ENCODE data around the gene KCNQ1. TPM values are rescaled to one million over a fixed set of nuclear protein-coding genes. Genes with fewer than 3 reads are reported as not detected.

The KCNQ1 gene
- total and polyA plus RNA-seq, 2 of the 13 experiments (the other 11 are each of a cell fraction or from before 2014, with no cell fraction given) = 0.02 to 0.08 TPM

DNA sequence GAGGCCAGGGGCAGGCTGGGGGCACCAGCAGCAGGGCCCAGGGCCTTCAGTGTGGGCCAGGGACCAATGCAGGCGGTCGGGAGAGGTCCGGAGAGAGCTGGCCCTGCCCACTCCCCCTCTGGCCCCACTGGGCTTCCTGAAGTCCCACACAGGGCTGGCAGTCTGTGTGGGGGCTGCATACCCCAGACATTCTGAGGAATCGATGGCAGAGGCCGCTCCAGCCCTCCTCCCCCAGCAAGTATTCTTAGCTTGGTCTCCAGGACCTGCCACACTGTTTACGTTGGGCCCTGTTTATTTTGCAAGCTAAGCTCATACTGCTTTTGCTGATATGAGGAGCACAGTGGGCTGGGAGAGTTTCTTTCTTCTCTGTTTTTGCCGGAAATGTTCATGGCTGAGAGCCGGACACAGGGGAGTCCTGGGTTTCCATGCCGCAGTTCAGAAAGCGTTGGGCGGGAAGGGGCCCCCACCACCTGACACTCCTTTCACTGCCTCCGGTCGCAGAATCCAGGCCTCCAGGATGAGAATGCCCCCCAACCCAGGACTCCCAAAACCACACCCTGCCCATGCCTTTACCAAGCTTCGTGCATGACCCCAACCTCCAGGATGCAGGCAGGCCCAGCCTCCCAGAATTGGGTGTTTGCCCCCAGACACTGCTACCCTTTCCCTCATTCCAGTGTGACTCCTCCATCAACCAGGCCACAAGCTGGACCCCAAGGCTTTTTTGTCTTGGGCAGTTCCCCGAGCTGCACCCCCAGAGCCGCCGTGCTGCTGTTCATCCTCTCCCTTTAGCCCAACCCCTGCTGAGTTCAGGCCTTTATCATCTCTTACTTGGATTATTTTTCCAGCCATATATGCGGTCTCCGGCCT is 336.8 kb downstream of the KCNQ1 start (continued):
- TF ChIP-seq ZEB1 (IDR thresholded peaks at IDR 0.05; ENCODE audit: insufficient replicate concordance, low read depth) = no peak
- TF ChIP-seq PHF21A (CRISPR knock-in tag; IDR thresholded peaks at IDR 0.05) = no peak
- no peak for TF ChIP-seq SP4 (CRISPR knock-in tag; IDR thresholded peaks at IDR 0.05)
- TF ChIP-seq ZNF598 (CRISPR knock-in tag; IDR thresholded peaks at IDR 0.05; ENCODE audit: borderline replicate concordance) = no peak
- peak; percentile 36; the same call in 1 of the 2 replicates for TF ChIP-seq TBX2 (CRISPR knock-in tag; IDR thresholded peaks at IDR 0.05; ENCODE audit: borderline replicate concordance)
- no peak for TF ChIP-seq ATM (IDR thresholded peaks at IDR 0.05; ENCODE audit: borderline replicate concordance)
- no peak for TF ChIP-seq SNAI1 (CRISPR knock-in tag; IDR thresholded peaks at IDR 0.05; ENCODE audit: borderline replicate concordance)
- TF ChIP-seq SP5 (CRISPR knock-in tag; IDR thresholded peaks at IDR 0.05; ENCODE audit: borderline replicate concordance, low read depth) = no peak
- TF ChIP-seq ZNF34 (CRISPR knock-in tag; IDR thresholded peaks at IDR 0.05; ENCODE audit: borderline replicate concordance) = no peak
- no peak for TF ChIP-seq PHB2 (IDR thresholded peaks at IDR 0.05; ENCODE audit: partially characterized antibody)
- TF ChIP-seq FOXA3 (CRISPR knock-in tag; IDR thresholded peaks at IDR 0.05) = peak; percentile 45
- TF ChIP-seq RXRB (CRISPR knock-in tag; IDR thresholded peaks at IDR 0.05; ENCODE audit: borderline replicate concordance) = 0 out of 2 replicates have a peak, but pooled peaks have one; percentile 14
- 0 out of 2 replicates have a peak, but pooled peaks have one; percentile 26 for TF ChIP-seq HNRNPL (IDR thresholded peaks at IDR 0.05; ENCODE audit: low read depth, low read length)
- TF ChIP-seq GATAD2A (CRISPR knock-in tag; IDR thresholded peaks at IDR 0.05) = no peak
- no peak for TF ChIP-seq SP1 (IDR thresholded peaks at IDR 0.05)
- no peak for TF ChIP-seq SP1 (CRISPR knock-in tag; IDR thresholded peaks at IDR 0.05)
- TF ChIP-seq NBN (conservative IDR thresholded peaks at IDR 0.05) = no peak
- TF ChIP-seq, protein P1, sequence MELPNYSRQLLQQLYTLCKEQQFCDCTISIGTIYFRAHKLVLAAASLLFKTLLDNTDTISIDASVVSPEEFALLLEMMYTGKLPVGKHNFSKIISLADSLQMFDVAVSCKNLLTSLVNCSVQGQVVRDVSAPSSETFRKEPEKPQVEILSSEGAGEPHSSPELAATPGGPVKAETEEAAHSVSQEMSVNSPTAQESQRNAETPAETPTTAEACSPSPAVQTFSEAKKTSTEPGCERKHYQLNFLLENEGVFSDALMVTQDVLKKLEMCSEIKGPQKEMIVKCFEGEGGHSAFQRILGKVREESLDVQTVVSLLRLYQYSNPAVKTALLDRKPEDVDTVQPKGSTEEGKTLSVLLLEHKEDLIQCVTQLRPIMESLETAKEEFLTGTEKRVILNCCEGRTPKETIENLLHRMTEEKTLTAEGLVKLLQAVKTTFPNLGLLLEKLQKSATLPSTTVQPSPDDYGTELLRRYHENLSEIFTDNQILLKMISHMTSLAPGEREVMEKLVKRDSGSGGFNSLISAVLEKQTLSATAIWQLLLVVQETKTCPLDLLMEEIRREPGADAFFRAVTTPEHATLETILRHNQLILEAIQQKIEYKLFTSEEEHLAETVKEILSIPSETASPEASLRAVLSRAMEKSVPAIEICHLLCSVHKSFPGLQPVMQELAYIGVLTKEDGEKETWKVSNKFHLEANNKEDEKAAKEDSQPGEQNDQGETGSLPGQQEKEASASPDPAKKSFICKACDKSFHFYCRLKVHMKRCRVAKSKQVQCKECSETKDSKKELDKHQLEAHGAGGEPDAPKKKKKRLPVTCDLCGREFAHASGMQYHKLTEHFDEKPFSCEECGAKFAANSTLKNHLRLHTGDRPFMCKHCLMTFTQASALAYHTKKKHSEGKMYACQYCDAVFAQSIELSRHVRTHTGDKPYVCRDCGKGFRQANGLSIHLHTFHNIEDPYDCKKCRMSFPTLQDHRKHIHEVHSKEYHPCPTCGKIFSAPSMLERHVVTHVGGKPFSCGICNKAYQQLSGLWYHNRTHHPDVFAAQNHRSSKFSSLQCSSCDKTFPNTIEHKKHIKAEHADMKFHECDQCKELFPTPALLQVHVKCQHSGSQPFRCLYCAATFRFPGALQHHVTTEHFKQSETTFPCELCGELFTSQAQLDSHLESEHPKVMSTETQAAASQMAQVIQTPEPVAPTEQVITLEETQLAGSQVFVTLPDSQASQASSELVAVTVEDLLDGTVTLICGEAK (IDR thresholded peaks at IDR 0.05) = no peak
- TF ChIP-seq, protein P1 (CRISPR knock-in tag; IDR thresholded peaks at IDR 0.05) = 0 out of 2 replicates have a peak, but pooled peaks have one; percentile 7
- TF ChIP-seq NR2F1 (CRISPR knock-in tag; IDR thresholded peaks at IDR 0.05) = no peak
- TF ChIP-seq NR3C1 (CRISPR knock-in tag; IDR thresholded peaks at IDR 0.05) = no peak
- no peak for TF ChIP-seq ZSCAN12 (CRISPR knock-in tag; IDR thresholded peaks at IDR 0.05)
- TF ChIP-seq MAFF (IDR thresholded peaks at IDR 0.05; ENCODE audit: low read depth, low read length) = peak; percentile 70
- TF ChIP-seq FOXP1 (IDR thresholded peaks at IDR 0.05) = no peak
- peak; percentile 26; the same call in 1 of the 2 replicates for TF ChIP-seq FOXP1 (CRISPR knock-in tag; IDR thresholded peaks at IDR 0.05)

All from HepG2 (cell line).